ENCODE data around the gene XRCC2.

The XRCC2 gene

GRCh38 chr7:152608208-152608607 lies 67.7 kb downstream of the XRCC2 start:
- DNase-seq: no peak

GRCh38 chr7:152607007-152607406 lies 68.9 kb downstream of the XRCC2 start:
- no peak for DNase-seq

- DNase-seq: no peak
Measured at GRCh38 chr7:152602962-152603361, 73.0 kb downstream of the XRCC2 start.

GRCh38 chr7:152601305-152601798 lies 74.6 kb downstream of the XRCC2 start:
- DNase-seq: no peak

- DNase-seq: no peak
Measured at GRCh38 chr7:152600266-152600665, 75.7 kb downstream of the XRCC2 start.

GRCh38 chr7:152597507-152597906 lies 78.4 kb downstream of the XRCC2 start:
- no peak for DNase-seq

- DNase-seq: no peak
Measured at GRCh38 chr7:152596824-152597223, 79.1 kb downstream of the XRCC2 start.
